OCI-LY7 (cell line): Measurements from ENCODE around the gene NPEPPS.

Experiments used
- EZH2phosphoT487 ChIP-seq: fragments of 200-600 bp; sonication (generic); IDR thresholded peaks from 2 replicates; pipeline ENCODE4 v1.6.1; 2018; ENCODE audit warnings: low read depth, borderline replicate concordance, mild to moderate bottlenecking, mixed run types, antibody characterized with exemption, low read length, moderate library complexity, mixed read lengths
- TF ChIP-seq, protein P1 (sequence below): fragments of 200-600 bp; sonication (generic); conservative IDR thresholded peaks from 2 replicates; pipeline ENCODE4 v1.5.1; 2014; ENCODE audit warnings: mild to moderate bottlenecking, antibody characterized with exemption, low read length, moderate library complexity, mixed read lengths

- TF ChIP-seq, protein P1, sequence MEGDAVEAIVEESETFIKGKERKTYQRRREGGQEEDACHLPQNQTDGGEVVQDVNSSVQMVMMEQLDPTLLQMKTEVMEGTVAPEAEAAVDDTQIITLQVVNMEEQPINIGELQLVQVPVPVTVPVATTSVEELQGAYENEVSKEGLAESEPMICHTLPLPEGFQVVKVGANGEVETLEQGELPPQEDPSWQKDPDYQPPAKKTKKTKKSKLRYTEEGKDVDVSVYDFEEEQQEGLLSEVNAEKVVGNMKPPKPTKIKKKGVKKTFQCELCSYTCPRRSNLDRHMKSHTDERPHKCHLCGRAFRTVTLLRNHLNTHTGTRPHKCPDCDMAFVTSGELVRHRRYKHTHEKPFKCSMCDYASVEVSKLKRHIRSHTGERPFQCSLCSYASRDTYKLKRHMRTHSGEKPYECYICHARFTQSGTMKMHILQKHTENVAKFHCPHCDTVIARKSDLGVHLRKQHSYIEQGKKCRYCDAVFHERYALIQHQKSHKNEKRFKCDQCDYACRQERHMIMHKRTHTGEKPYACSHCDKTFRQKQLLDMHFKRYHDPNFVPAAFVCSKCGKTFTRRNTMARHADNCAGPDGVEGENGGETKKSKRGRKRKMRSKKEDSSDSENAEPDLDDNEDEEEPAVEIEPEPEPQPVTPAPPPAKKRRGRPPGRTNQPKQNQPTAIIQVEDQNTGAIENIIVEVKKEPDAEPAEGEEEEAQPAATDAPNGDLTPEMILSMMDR: no peak
- no peak for TF ChIP-seq EZH2phosphoT487
These were observed 119.9 kb downstream of the NPEPPS start for GRCh38 chr17:47650525-47651522.
